Spleen (tissue), 11 donors: Measurements from ENCODE around the gene KRTAP20-2. TPM values are rescaled to one million over a fixed set of nuclear protein-coding genes. Genes with fewer than 3 reads are reported as not detected.

ENCODE experiments used
- DNase-seq: peaks from one replicate; pipeline ENCODE4 v3.0.0-alpha.2; 2020
- H3K27ac ChIP-seq, 8 donors: fragments of 200-600 bp; sonication (generic) in 7 of 8; 1 replicate in 4 of 8; 2 replicates in 4 of 8; pipeline versions ENCODE4 v1.5.0 to v1.8.0; 2016 to 2021; ENCODE audit warnings: inconsistent platforms in 4 of 8, mild to moderate bottlenecking in 4 of 8, moderate library complexity in 1 of 8
- H3K27me3 ChIP-seq, 7 donors: fragments of 200-600 bp; sonication (generic) in 6 of 7; replicated peaks in 1 of 7; 1 replicate in 4 of 7; 2 replicates in 3 of 7; pipeline versions ENCODE4 v1.5.0 to v1.8.0; 2016 to 2021; ENCODE audit warnings: inconsistent platforms in 3 of 7, mild to moderate bottlenecking in 1 of 7
- H3K36me3 ChIP-seq, 6 donors: fragments of 200-600 bp; sonication (generic) in 5 of 6; 1 replicate in 4 of 6; 2 replicates in 2 of 6; pipeline versions ENCODE4 v1.5.0 to v1.8.0; 2016 to 2021; ENCODE audit warnings: inconsistent platforms in 2 of 6
- H3K4me1 ChIP-seq, 6 donors: fragments of 200-600 bp; sonication (generic) in 5 of 6; 1 replicate in 3 of 6; 2 replicates in 3 of 6; pipeline versions ENCODE4 v1.5.0 to v1.8.0; 2016 to 2021; ENCODE audit warnings: inconsistent platforms in 3 of 6
- H3K4me3 ChIP-seq, 8 donors: fragments of 200-600 bp; sonication (generic) in 7 of 8; 1 replicate in 4 of 8; 2 replicates in 4 of 8; pipeline versions ENCODE4 v1.5.0 to v1.8.0; 2016 to 2021; ENCODE audit warnings: inconsistent platforms in 4 of 8, mild to moderate bottlenecking in 4 of 8, moderate library complexity in 2 of 8
- H3K9me3 ChIP-seq, 8 donors: fragments of 200-600 bp; sonication (generic) in 7 of 8; 1 replicate in 4 of 8; 2 replicates in 4 of 8; pipeline versions ENCODE4 v1.5.0 to v1.8.0; 2016 to 2021; ENCODE audit warnings: inconsistent platforms in 4 of 8
- CTCF ChIP-seq, 11 experiments: fragments of 200-600 bp in 7 of 11; fragments of 450-650 bp in 4 of 11; sonication (generic) in 4 of 11; IDR thresholded peaks in 8 of 11; conservative IDR thresholded peaks in 3 of 11; 1 replicate in 7 of 11; 2 replicates in 4 of 11; pipeline versions ENCODE4 v1.4.0 to v1.8.0; 2016 to 2021; ENCODE audit warnings: antibody characterized with exemption in 11 of 11, inconsistent platforms in 4 of 11, mild to moderate bottlenecking in 1 of 11
- POLR2A ChIP-seq, 3 donors: fragments of 450-650 bp; IDR thresholded peaks; one replicate each; pipeline ENCODE4 v1.5.1; 2017; ENCODE audit warnings: antibody characterized with exemption in 3 of 3, mild to moderate bottlenecking in 1 of 3
- POLR2AphosphoS5 ChIP-seq, 3 donors: sonication (generic); formaldehyde crosslinking; IDR thresholded peaks; one replicate each; pipeline ENCODE4 v1.5.1; 2017; ENCODE audit warnings: antibody characterized with exemption in 3 of 3
- WGBS, 5 donors: extraction: QIAGEN DNeasy Blood & Tissue Kit in 3 of 5; methylation state at CpG; one replicate each; pipeline versions ENCODE4 v1.1.5 to v1.1.7; 2013 to 2018; 5-methylcytosine and 5-hydroxymethylcytosine counted together
- intact Hi-C: fragments of 100-400 bp; cut with DNase I; formaldehyde crosslinking; loops from one replicate; pipeline ENCODE4 v1.15.0; 2023; ENCODE audit warnings: low total_unique reads
- polyA plus RNA-seq, 3 donors: library from polyadenylated mRNA; stranded (reverse); fragments of 200-250 nt; gene quantifications; one replicate each; pipeline ENCODE4 v1.2.1, GENCODE V29; 2013
- total RNA-seq, 7 donors: library from RNA; depleted of rRNA in 3 of 7; stranded (reverse); fragments of >200 nt in 3 of 7; fragmentation: NEBNext Ultra II Directional in 4 of 7; extraction: Animal tissue kit (Norgen Biotek cat#: 25700) in 4 of 7; gene quantifications; one replicate each; pipeline versions ENCODE4 v1.1.0 to v1.2.1, GENCODE V29; 2016 to 2021
- donor health status: healthy with polysubstance abuse.
- donor health status: DM: no; HTN: no; CAD: no; lungs with moderate emphysema.
- donor health status: DM: no; HTN: no; CAD: no.
- donor health status: Bipolar disorder and iron deficiency.
- donor health status: healthy.
- donor health status: DM: no; HTN: no; CAD: no.
- donor health status: DM: yes; HTN: yes; CAD: no.

KRTAP20-2 gene
- total and polyA plus RNA-seq, 10 donors, result not detected

- Histone ChIP-seq H3K9me3 (peaks cover 0 to 18% (median under 1%) of the 10 kb centered on the region in 8 donors), H3K4me1 (no peaks in the 10 kb centered on the region), H3K4me3 (no peak within 1 kb of the TSS), H3K27me3 (no peaks in the 10 kb centered on the region), H3K36me3 (no peaks in the 10 kb centered on the region), H3K27ac (no peak within 1 kb of the TSS)
- no peak for TF ChIP-seq CTCF (IDR thresholded peaks at IDR 0.05 in 8 of 11, conservative IDR thresholded peaks at IDR 0.05 in 3 of 11)
- TF ChIP-seq POLR2AphosphoS5 (IDR thresholded peaks at IDR 0.05), result no peak
- TF ChIP-seq POLR2A (IDR thresholded peaks at IDR 0.05), result no peak
- no peak for DNase-seq
- intact Hi-C loops, result no loop called here
- WGBS, 5 donors, result 0 to 94% (median 53%) methylated on average over 1 of the region's 1 CpG
These were observed 34.2 kb upstream of the KRTAP20-2 start, which contains the start of gene KRTAP22-1 for GRCh38 chr21:30600787-30601186. KRTAP22-1 (plus strand) TSS chr21:30601087.

DNA sequence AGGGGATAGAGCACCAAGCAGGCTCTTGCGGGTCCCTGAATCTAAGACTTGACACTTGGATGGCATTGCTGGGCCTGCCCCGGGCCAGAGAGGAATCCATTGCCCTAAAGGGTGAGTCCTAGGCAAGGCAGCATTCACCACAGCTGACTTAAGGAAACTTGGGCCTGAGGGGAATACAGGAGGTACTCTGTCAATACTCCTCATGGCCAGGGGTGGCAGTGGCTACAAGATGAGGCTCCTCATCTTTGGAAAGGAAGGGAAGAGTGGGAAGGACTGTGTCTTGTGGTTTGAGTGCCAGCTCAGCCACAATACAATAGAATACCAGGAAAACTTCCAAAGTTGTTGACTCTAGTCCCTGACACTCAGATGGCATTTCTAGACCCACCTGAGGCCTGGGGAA is 29.0 kb upstream of the KRTAP20-2 start:
- Histone ChIP-seq H3K27ac (no peak overlapping the region), H3K27me3 (no peaks in the 10 kb centered on the region), H3K36me3 (no peaks in the 10 kb centered on the region), H3K4me1 (no peaks in the 10 kb centered on the region), H3K9me3 (peaks cover 0 to 25% (median 3%) of the 10 kb centered on the region in 8 donors), H3K4me3 (no peak overlapping the region)
- 65 to 90% (median 85%) methylated on average over 2 of the region's 2 CpGs for WGBS, 5 donors
- DNase-seq, result no peak
- intact Hi-C loops, result no loop called here
- TF ChIP-seq POLR2AphosphoS5 (IDR thresholded peaks at IDR 0.05), result no peak
- TF ChIP-seq CTCF (IDR thresholded peaks at IDR 0.05 in 8 of 11, conservative IDR thresholded peaks at IDR 0.05 in 3 of 11), result no peak
- TF ChIP-seq POLR2A (IDR thresholded peaks at IDR 0.05), result no peak

GRCh38 chr21:30612132-30612531 is 22.9 kb upstream of the KRTAP20-2 start:
- no peak overlapping the region for H3K4me3 ChIP-seq
- H3K9me3 ChIP-seq, result peaks cover 0 to 11% (median 0%) of the 10 kb centered on the region in 8 donors
- no peaks in the 10 kb centered on the region for H3K27me3 ChIP-seq
- H3K4me1 ChIP-seq, result no peaks in the 10 kb centered on the region
- intact Hi-C loops, result no loop called here
- no peak overlapping the region for H3K27ac ChIP-seq
- DNase-seq, result no peak
- no peaks in the 10 kb centered on the region for H3K36me3 ChIP-seq
- WGBS, 5 donors, result 80 to 91% (median 88%) methylated on average over 2 of the region's 2 CpGs
- TF ChIP-seq POLR2A (IDR thresholded peaks at IDR 0.05) (no peak), POLR2AphosphoS5 (IDR thresholded peaks at IDR 0.05) (no peak), CTCF (IDR thresholded peaks at IDR 0.05 in 8 of 11, conservative IDR thresholded peaks at IDR 0.05 in 3 of 11) (no peak)

- Histone ChIP-seq H3K27me3 (no peaks in the 10 kb centered on the region), H3K36me3 (no peaks in the 10 kb centered on the region), H3K4me3 (no peak within 1 kb of the TSS), H3K27ac (no peak within 1 kb of the TSS), H3K9me3 (peaks cover 0 to 11% (median 0%) of the 10 kb centered on the region in 8 donors), H3K4me1 (no peaks in the 10 kb centered on the region)
- intact Hi-C loops, result no loop called here
- TF ChIP-seq POLR2A (IDR thresholded peaks at IDR 0.05) (no peak), POLR2AphosphoS5 (IDR thresholded peaks at IDR 0.05) (no peak), CTCF (IDR thresholded peaks at IDR 0.05 in 8 of 11, conservative IDR thresholded peaks at IDR 0.05 in 3 of 11) (no peak)
- 68 to 85% (median 71%) methylated on average over 2 of the region's 2 CpGs for WGBS, 5 donors
- no peak for DNase-seq
These were observed 21.2 kb upstream of the KRTAP20-2 start, which contains the start of gene KRTAP6-1 for GRCh38 chr21:30613836-30614235. KRTAP6-1 (minus strand) TSS chr21:30613930; CDS start chr21:30613904, 26 bp downstream.
